Activated CD8-positive, alpha-beta memory T cell treated with anti-CD3 and anti-CD28 coated beads, Interleukin-2, amount 10 ng/mL, durations not matched to agents 7 days and 5 days (primary cell): ENCODE results near the gene ABCA13. TPM values are rescaled to one million over a fixed set of nuclear protein-coding genes. Genes with fewer than 3 reads are reported as not detected.

ENCODE experiments used
- ATAC-seq: fragments of 150-1000 bp; cut with Tn5 transposase; one replicate; pipeline ENCODE4 v1.10.0; 2021; ENCODE audit warnings: moderate library complexity
- CTCF ChIA-PET: fragments of 350-600 bp; sonication (Branson Sonifier 250); formaldehyde crosslinking; loops from one replicate; lab custom pipeline; 2021; ENCODE audit warnings: antibody characterized with exemption; lab: Charles Lee
- DNase-seq: peaks from one replicate; pipeline ENCODE4 v3.0.0-alpha.2; 2020
- H3K27ac Mint-ChIP-seq: one replicate; pipeline ENCODE4 v1.8.0; 2021; ENCODE audit warnings: mild to moderate bottlenecking, mixed read lengths
- H3K27me3 Mint-ChIP-seq: one replicate; pipeline ENCODE4 v1.8.0; 2021; ENCODE audit warnings: mixed read lengths
- H3K36me3 Mint-ChIP-seq: one replicate; pipeline ENCODE4 v1.8.0; 2021; ENCODE audit warnings: mild to moderate bottlenecking, mixed read lengths
- H3K4me1 Mint-ChIP-seq: one replicate; pipeline ENCODE4 v1.8.0; 2021; ENCODE audit warnings: mixed read lengths
- H3K4me3 Mint-ChIP-seq: one replicate; pipeline ENCODE4 v1.8.0; 2021; ENCODE audit warnings: mild to moderate bottlenecking, moderate library complexity, mixed read lengths
- H3K9me3 Mint-ChIP-seq: one replicate; pipeline ENCODE4 v1.8.0; 2022; ENCODE audit warnings: low read depth, mixed read lengths
- total RNA-seq, 2 experiments: library from RNA; stranded (reverse); gene quantifications; one replicate each; pipeline ENCODE4 v1.2.3, GENCODE V29; 2021

The ABCA13 gene
- total RNA-seq, 2 experiments from 2014 or later: 0.05 to 0.06 TPM

GRCh38 chr7:48262606-48263310 lies 91.5 kb downstream of the ABCA13 start:
- DNase-seq (no peak), ATAC-seq (no peak)
- CTCF ChIA-PET: no interaction called here
- Mint-ChIP-seq H3K36me3 (no peaks in the 10 kb centered on the region), H3K9me3 (no peaks in the 10 kb centered on the region), H3K27me3 (peaks cover 26% of the 10 kb centered on the region), H3K4me3 (no peak overlapping the region), H3K4me1 (no peaks in the 10 kb centered on the region), H3K27ac (no peak overlapping the region)

DNA sequence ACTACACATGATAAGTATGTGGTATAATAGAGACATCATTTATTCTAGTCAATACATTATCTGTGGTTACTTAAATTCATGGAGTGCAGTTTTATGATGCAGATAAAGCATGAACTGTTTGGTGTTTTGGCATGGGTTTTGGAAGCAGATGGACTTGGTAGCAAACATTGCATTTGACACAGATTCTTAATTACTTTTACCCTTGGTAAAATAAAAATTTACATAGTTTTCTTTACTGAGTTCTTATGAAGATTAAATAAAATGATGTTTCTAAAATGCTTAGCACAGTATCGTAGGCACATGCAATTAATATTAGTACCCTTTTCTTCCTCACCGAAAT lies 92.0 kb downstream of the ABCA13 start:
- peaks cover 27% of the 10 kb centered on the region for H3K27me3 Mint-ChIP-seq
- ATAC-seq (no peak), DNase-seq (no peak)
- H3K36me3 Mint-ChIP-seq: no peaks in the 10 kb centered on the region
- CTCF ChIA-PET: no interaction called here
- no peak overlapping the region for H3K4me3 Mint-ChIP-seq
- no peak overlapping the region for H3K27ac Mint-ChIP-seq
- no peaks in the 10 kb centered on the region for H3K9me3 Mint-ChIP-seq
- H3K4me1 Mint-ChIP-seq: no peaks in the 10 kb centered on the region

DNA sequence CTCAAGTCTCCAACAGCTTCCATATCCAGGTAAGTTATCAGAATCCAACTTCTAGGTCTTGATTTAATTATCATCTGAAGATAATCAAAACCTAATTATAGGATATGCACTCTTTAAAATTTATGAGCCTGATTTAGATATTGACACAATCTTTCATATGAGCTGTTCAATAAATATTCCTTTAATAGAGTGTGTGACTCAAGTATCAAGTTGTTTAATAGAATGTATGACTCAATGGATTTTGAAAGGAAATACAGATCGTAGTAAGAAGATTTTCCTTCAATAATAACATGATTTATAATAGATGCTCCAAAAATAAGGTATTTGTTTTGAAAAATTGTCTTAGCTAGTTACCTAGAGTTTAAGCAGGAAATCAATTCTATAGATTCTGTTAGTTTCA lies 97.8 kb downstream of the ABCA13 start:
- Mint-ChIP-seq H3K36me3 (no peaks in the 10 kb centered on the region), H3K27ac (no peak overlapping the region), H3K9me3 (no peaks in the 10 kb centered on the region), H3K4me3 (no peak overlapping the region), H3K4me1 (no peaks in the 10 kb centered on the region), H3K27me3 (peaks cover 17% of the 10 kb centered on the region)
- ATAC-seq (no peak), DNase-seq (no peak)
- CTCF ChIA-PET: no interaction called here

DNA sequence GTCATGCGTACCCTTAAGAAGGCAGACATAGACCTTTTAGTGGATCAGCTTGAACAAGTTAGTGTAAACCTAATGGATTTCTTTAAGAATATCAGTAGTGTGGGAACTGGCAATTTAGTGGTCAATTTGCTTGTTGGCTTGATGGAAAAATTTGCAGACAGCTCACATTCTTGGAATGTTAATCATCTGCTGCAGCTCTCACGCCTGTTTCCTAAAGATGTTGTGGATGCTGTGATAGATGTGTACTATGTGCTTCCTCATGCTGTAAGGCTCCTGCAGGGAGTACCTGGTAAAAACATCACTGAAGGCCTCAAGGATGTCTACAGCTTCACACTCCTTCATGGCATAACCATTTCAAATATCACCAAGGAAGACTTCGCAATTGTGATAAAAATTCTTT lies 103.4 kb downstream of the ABCA13 start:
- no peak for DNase-seq
- H3K27ac Mint-ChIP-seq: no peak overlapping the region
- peaks cover 19% of the 10 kb centered on the region for H3K27me3 Mint-ChIP-seq
- no peaks in the 10 kb centered on the region for H3K36me3 Mint-ChIP-seq
- ATAC-seq: no peak
- peaks cover 7% of the 10 kb centered on the region for H3K4me1 Mint-ChIP-seq
- CTCF ChIA-PET: interaction anchor here (1.3 to 1.9 kb wide), 2 partner anchors 25 to 329 kb away, joined by 3 to 5 read pairs; no protein-coding TSS in a partner anchor
- no peak overlapping the region for H3K4me3 Mint-ChIP-seq
- H3K9me3 Mint-ChIP-seq: no peaks in the 10 kb centered on the region

DNA sequence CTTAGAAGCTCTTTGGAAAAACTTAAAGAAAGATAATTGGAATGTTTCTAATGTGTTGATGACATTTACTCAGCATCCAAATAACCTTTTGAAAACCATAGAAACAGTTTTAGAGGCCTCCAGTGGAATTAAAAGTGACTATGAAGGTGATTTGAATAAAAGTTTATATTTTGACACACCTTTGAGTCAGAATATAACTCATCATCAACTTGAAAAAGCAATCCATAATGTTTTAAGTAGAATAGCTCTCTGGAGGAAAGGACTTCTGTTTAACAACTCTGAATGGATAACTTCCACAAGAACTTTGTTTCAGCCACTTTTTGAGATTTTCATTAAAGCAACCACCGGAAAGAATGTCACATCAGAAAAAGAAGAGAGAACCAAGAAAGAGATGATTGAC lies 108.2 kb downstream of the ABCA13 start:
- no peaks in the 10 kb centered on the region for H3K9me3 Mint-ChIP-seq
- H3K27me3 Mint-ChIP-seq: peaks cover 13% of the 10 kb centered on the region
- ATAC-seq: no peak
- CTCF ChIA-PET: no interaction called here
- no peak overlapping the region for H3K4me3 Mint-ChIP-seq
- no peak overlapping the region for H3K27ac Mint-ChIP-seq
- DNase-seq: no peak
- peaks cover 19% of the 10 kb centered on the region for H3K4me1 Mint-ChIP-seq
- no peaks in the 10 kb centered on the region for H3K36me3 Mint-ChIP-seq

- Mint-ChIP-seq H3K9me3 (no peaks in the 10 kb centered on the region), H3K36me3 (no peaks in the 10 kb centered on the region), H3K4me3 (no peak overlapping the region), H3K27ac (no peak overlapping the region), H3K27me3 (peaks cover 9% of the 10 kb centered on the region), H3K4me1 (peaks cover 19% of the 10 kb centered on the region)
- ATAC-seq (peak; percentile 49), DNase-seq (peak; percentile 47)
- CTCF ChIA-PET: no interaction called here
Measured at GRCh38 chr7:48280100-48280499, 108.8 kb downstream of the ABCA13 start.

DNA sequence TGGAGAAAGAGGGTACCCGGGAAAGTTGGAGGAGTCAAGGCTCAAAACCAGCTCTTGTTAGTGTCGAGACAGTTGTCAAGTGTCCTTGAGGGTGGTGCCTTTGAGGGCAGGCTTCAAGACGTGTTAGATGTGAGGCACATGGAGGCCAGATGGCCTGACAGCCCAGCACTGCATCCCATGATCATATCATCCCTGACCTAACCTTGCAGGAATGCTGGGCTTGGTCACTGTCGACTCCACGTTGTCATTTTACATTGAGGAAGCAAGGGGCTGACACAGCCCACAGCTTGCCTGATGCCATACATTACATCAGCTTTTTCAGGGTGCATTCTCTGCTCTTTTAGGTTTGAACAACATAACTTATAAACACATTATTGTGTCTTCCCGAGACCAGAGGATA lies 114.1 kb downstream of the ABCA13 start:
- Mint-ChIP-seq H3K36me3 (no peaks in the 10 kb centered on the region), H3K4me3 (no peak overlapping the region), H3K27me3 (peaks cover 8% of the 10 kb centered on the region), H3K4me1 (peaks cover 6% of the 10 kb centered on the region), H3K9me3 (no peaks in the 10 kb centered on the region), H3K27ac (no peak overlapping the region)
- CTCF ChIA-PET: no interaction called here
- no peak for ATAC-seq
- no peak for DNase-seq

DNA sequence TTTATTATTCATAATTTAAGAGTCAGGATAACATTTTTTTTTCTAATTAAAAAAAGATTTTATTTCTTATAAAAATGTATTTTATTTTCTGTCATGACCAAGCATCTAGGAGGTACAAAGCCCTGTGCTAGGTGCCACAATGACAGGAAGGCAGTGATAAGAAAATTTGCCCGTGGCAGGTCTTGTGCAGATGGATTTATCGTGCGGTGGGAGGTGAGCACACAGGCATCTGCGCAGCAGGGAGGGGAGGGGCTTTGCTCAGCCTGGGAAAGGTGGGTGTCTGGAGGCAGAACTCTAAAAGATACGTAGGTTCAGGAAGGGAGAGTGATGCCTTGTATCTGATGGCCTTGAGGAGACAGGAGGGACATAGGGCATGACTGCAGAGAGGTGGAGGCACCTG lies 115.6 kb downstream of the ABCA13 start:
- Mint-ChIP-seq H3K4me1 (peaks cover under 1% of the 10 kb centered on the region), H3K4me3 (no peak overlapping the region), H3K27me3 (peaks cover 10% of the 10 kb centered on the region), H3K27ac (no peak overlapping the region), H3K36me3 (no peaks in the 10 kb centered on the region), H3K9me3 (no peaks in the 10 kb centered on the region)
- CTCF ChIA-PET: no interaction called here
- no peak for DNase-seq
- no peak for ATAC-seq

DNA sequence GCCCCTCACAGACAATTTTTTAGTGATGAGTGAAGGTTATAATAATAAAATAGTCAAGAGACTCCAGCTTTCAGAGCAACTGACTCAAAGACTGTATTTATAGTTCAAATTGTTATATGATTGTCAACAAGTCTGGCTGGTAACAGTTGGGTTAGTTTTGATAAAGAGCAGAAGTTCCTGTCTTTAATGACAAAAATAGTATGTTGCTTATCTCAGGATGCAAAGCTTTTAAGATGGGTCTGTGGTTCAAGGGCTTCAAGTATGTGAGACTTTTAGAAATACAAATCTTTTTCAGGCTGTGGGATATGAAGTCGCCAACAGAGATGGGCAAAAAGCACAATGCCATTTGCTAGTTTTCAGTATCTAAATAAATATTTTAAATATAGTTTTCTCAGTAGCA lies 118.4 kb downstream of the ABCA13 start:
- DNase-seq: no peak
- ATAC-seq: no peak
- peaks cover 14% of the 10 kb centered on the region for H3K27me3 Mint-ChIP-seq
- H3K36me3 Mint-ChIP-seq: no peaks in the 10 kb centered on the region
- CTCF ChIA-PET: no interaction called here
- H3K9me3 Mint-ChIP-seq: no peaks in the 10 kb centered on the region
- peaks cover 4% of the 10 kb centered on the region for H3K4me1 Mint-ChIP-seq
- H3K4me3 Mint-ChIP-seq: no peak overlapping the region
- no peak overlapping the region for H3K27ac Mint-ChIP-seq

DNA sequence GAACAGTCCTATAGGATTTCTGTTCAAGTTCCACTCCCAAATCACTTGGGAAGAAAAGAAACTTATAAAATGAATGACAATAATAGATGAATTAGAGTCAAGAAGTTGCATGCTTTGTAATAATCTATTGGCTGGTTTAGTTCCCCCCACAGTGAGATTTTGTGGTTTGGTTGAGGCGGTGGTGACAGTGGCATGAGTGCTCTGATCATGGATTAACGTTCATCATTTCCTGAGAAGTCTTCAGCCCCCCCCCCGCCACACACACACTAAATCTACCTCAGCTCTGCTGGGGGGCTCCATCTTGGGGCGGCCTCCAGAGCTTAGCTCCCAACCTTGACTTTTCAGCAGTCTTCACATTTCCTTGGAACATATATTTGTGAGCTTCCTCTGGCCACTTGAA lies 121.7 kb downstream of the ABCA13 start:
- peaks cover 4% of the 10 kb centered on the region for H3K4me1 Mint-ChIP-seq
- no peaks in the 10 kb centered on the region for H3K9me3 Mint-ChIP-seq
- no peak overlapping the region for H3K4me3 Mint-ChIP-seq
- no peak overlapping the region for H3K27ac Mint-ChIP-seq
- H3K36me3 Mint-ChIP-seq: no peaks in the 10 kb centered on the region
- ATAC-seq (no peak), DNase-seq (no peak)
- H3K27me3 Mint-ChIP-seq: peaks cover 15% of the 10 kb centered on the region
- CTCF ChIA-PET: no interaction called here

GRCh38 chr7:48295296-48295971 lies 124.2 kb downstream of the ABCA13 start:
- Mint-ChIP-seq H3K4me3 (no peak overlapping the region), H3K36me3 (no peaks in the 10 kb centered on the region), H3K4me1 (peaks cover 19% of the 10 kb centered on the region), H3K27ac (no peak overlapping the region), H3K9me3 (no peaks in the 10 kb centered on the region), H3K27me3 (peaks cover 13% of the 10 kb centered on the region)
- CTCF ChIA-PET: no interaction called here
- ATAC-seq: no peak
- no peak for DNase-seq

- H3K4me3 Mint-ChIP-seq: no peak overlapping the region
- H3K36me3 Mint-ChIP-seq: no peaks in the 10 kb centered on the region
- H3K27me3 Mint-ChIP-seq: peaks cover 13% of the 10 kb centered on the region
- DNase-seq (no peak), ATAC-seq (no peak)
- no peak overlapping the region for H3K27ac Mint-ChIP-seq
- H3K9me3 Mint-ChIP-seq: no peaks in the 10 kb centered on the region
- H3K4me1 Mint-ChIP-seq: peaks cover 19% of the 10 kb centered on the region
- CTCF ChIA-PET: interaction anchor here (1.2 kb wide), 1 partner anchor 351 kb away, joined by 3 read pairs; no protein-coding TSS in a partner anchor
Measured at GRCh38 chr7:48296966-48297365, 125.7 kb downstream of the ABCA13 start.

- peaks cover 15% of the 10 kb centered on the region for H3K4me1 Mint-ChIP-seq
- no peak overlapping the region for H3K4me3 Mint-ChIP-seq
- DNase-seq (peak; percentile 54), ATAC-seq (peak; percentile 89)
- CTCF ChIA-PET: interaction anchor here (0.8 to 1.4 kb wide), 3 partner anchors 25 to 354 kb away, joined by 3 to 5 read pairs (median 4); no protein-coding TSS in a partner anchor
- no peaks in the 10 kb centered on the region for H3K9me3 Mint-ChIP-seq
- no peak overlapping the region for H3K27ac Mint-ChIP-seq
- H3K36me3 Mint-ChIP-seq: no peaks in the 10 kb centered on the region
- H3K27me3 Mint-ChIP-seq: peaks cover 10% of the 10 kb centered on the region
Measured at GRCh38 chr7:48298779-48299178, 127.5 kb downstream of the ABCA13 start.

GRCh38 chr7:48299580-48300169 lies 128.4 kb downstream of the ABCA13 start:
- peak; percentile 71 for DNase-seq

More at GRCh38 chr7:48299580-48300169, 128.4 kb downstream of the ABCA13 start:
- H3K9me3 Mint-ChIP-seq: no peaks in the 10 kb centered on the region
- no peak overlapping the region for H3K4me3 Mint-ChIP-seq
- H3K27ac Mint-ChIP-seq: no peak overlapping the region
- peaks cover 10% of the 10 kb centered on the region for H3K27me3 Mint-ChIP-seq
- peak; percentile 70 for ATAC-seq
- no peaks in the 10 kb centered on the region for H3K36me3 Mint-ChIP-seq
- CTCF ChIA-PET: interaction anchor here (1.3 to 1.4 kb wide), 2 partner anchors 26 to 53 kb away, joined by 3 to 5 read pairs; no protein-coding TSS in a partner anchor
- H3K4me1 Mint-ChIP-seq: peaks cover 15% of the 10 kb centered on the region
